Heart left ventricle (tissue), 16 donors: Measurements from ENCODE around the gene TMEM213. TPM values are rescaled to one million over a fixed set of nuclear protein-coding genes. Genes with fewer than 3 reads are reported as not detected.
"Not testable (repeated sequence)": the region's sequence is repeated elsewhere in the genome, so short reads cannot be mapped to it uniquely, and the experiment has no call there.

Experiments
- ATAC-seq, 4 donors: fragments of 200-7000 bp; cut with Tn5 transposase; one replicate each; pipeline ENCODE4 v1.9.1; 2020 to 2022; ENCODE audit warnings: moderate library complexity in 4 of 4, mild to moderate bottlenecking in 3 of 4, moderate number of reproducible peaks in 1 of 4
- DNase-seq, 5 donors: peaks; one replicate each; pipeline ENCODE4 v3.0.0-alpha.2; 2020
- H3K27ac ChIP-seq, 12 donors: fragments of 200-600 bp; sonication (generic) in 4 of 12; one replicate each; pipeline versions ENCODE4 v1.5.0 to v1.8.0; 2016 to 2022; ENCODE audit warnings: mild to moderate bottlenecking in 2 of 12
- H3K27me3 ChIP-seq, 9 donors: fragments of 200-600 bp; sonication (generic) in 2 of 9; one replicate each; pipeline versions ENCODE4 v1.5.1 to v1.8.0; 2016 to 2022; ENCODE audit warnings: mild to moderate bottlenecking in 3 of 9
- H3K36me3 ChIP-seq, 9 donors: fragments of 200-600 bp; sonication (generic) in 2 of 9; one replicate each; pipeline versions ENCODE4 v1.5.0 to v1.8.0; 2018 to 2022; ENCODE audit warnings: mild to moderate bottlenecking in 2 of 9
- H3K4me1 ChIP-seq, 12 donors: fragments of 200-600 bp; sonication (generic) in 4 of 12; one replicate each; pipeline versions ENCODE4 v1.5.0 to v1.8.0; 2016 to 2022; ENCODE audit warnings: mild to moderate bottlenecking in 3 of 12
- H3K4me3 ChIP-seq, 12 donors: fragments of 200-600 bp; sonication (generic) in 4 of 12; one replicate each; pipeline versions ENCODE4 v1.5.0 to v1.8.0; 2017 to 2022; ENCODE audit warnings: mild to moderate bottlenecking in 9 of 12, moderate library complexity in 4 of 12
- H3K9me3 ChIP-seq, 12 donors: fragments of 200-600 bp; sonication (generic) in 4 of 12; one replicate each; pipeline versions ENCODE4 v1.5.0 to v1.8.0; 2016 to 2022; ENCODE audit warnings: mild to moderate bottlenecking in 1 of 12
- CTCF ChIP-seq, 12 donors: fragments of 200-600 bp; sonication (generic) in 4 of 12; IDR thresholded peaks; one replicate each; pipeline versions ENCODE4 v1.5.0 to v1.8.0; 2018 to 2022; ENCODE audit warnings: antibody characterized with exemption in 12 of 12, mild to moderate bottlenecking in 5 of 12
- POLR2A ChIP-seq, 2 donors: fragments of 450-650 bp; IDR thresholded peaks; one replicate each; pipeline ENCODE4 v1.6.1; 2017; ENCODE audit warnings: antibody characterized with exemption in 2 of 2, mild to moderate bottlenecking in 2 of 2, moderate library complexity in 2 of 2
- WGBS, 4 donors: extraction: QIAGEN DNeasy Blood & Tissue Kit in 2 of 4; methylation state at CpG; one replicate each; pipeline versions ENCODE4 v1.1.5 to v1.1.7; 2013 to 2018; 5-methylcytosine and 5-hydroxymethylcytosine counted together
- intact Hi-C, 10 donors: fragments of 100-400 bp; cut with DNase I; formaldehyde crosslinking; loops; one replicate each; pipeline versions ENCODE4 v1.11.1 to v1.14.2; 2022
- polyA plus RNA-seq, 2 donors: library from polyadenylated mRNA; stranded (reverse); fragments of 200-250 nt; gene quantifications; one replicate each; pipeline ENCODE4 v1.2.3, GENCODE V29; 2013
- total RNA-seq, 9 donors: library from RNA; depleted of rRNA in 2 of 9; stranded (reverse); fragments of >200 nt in 2 of 9; fragmentation: NEBNext Ultra II Directional in 3 of 9; extraction: Animal tissue kit (Norgen Biotek cat#: 25700) in 3 of 9; gene quantifications; one replicate each; pipeline versions ENCODE4 v1.1.0 to v1.2.4, GENCODE V29; 2016 to 2023
- donor health status: ischemic (EF 13 %, LVEDD 7.1; RV severe dilation, severe dysfunction).
- donor health status: healthy with polysubstance abuse.
- donor health status: DM: no; HTN: yes; CAD: no.
- donor health status: DM: no; HTN: no; CAD: no.
- donor health status: ischemic (EF 25% LVEDD 6.9; RV normal size, moderate dysfunction).
- donor health status: ischemic (EF 25% LVEDD 5.7; RV mildly dilated, moderate dysfunction).
- donor health status: healthy.
- donor health status: DM: yes; HTN: yes; CAD: no.
- donor health status: ischemic (EF 35%, LVEDD 5.7; RV mildly dilated, moderate dysfunction).
- donor health status: nonischemic (EF 11% LVEDD 7.7; RV severe dilation, severe dysfunction).
- donor health status: DM: yes; HTN: yes; CAD: no.
- donor health status: PGD.
- donor health status: ischemic (EF 29% LVEDD 5.4; RV normal size, mild dysfunction).
- donor health status: nonischemic (EF 23%, LVEDD 6.1; RV moderate dilation, normal function).

The TMEM213 gene
- total and polyA plus RNA-seq, 11 donors: not detected

- 76 to 88% (median 80%) methylated on average over 2 of the region's 2 CpGs for WGBS, 4 donors
- no peaks in the 10 kb centered on the region for H3K4me1 ChIP-seq
- intact Hi-C loops: no loop called here
- no peak overlapping the region for H3K27ac ChIP-seq
- ATAC-seq (no peak), DNase-seq (no peak)
- H3K9me3 ChIP-seq: peaks cover 0 to 4% (median 0%) of the 10 kb centered on the region in 12 donors
- TF ChIP-seq CTCF (IDR thresholded peaks at IDR 0.05) (no peak), POLR2A (IDR thresholded peaks at IDR 0.05) (no peak)
- peaks cover 0 to 6% (median 0%) of the 10 kb centered on the region in 9 donors for H3K27me3 ChIP-seq
- H3K36me3 ChIP-seq: no peaks in the 10 kb centered on the region
- H3K4me3 ChIP-seq: no peak overlapping the region
These were observed 16.8 kb upstream of the TMEM213 start for GRCh38 chr7:138781004-138781403.

- Histone ChIP-seq H3K4me3 (no peak overlapping the region), H3K36me3 (no peaks in the 10 kb centered on the region), H3K4me1 (no peaks in the 10 kb centered on the region), H3K27ac (no peak overlapping the region), H3K27me3 (peaks cover 0 to 17% (median 0%) of the 10 kb centered on the region in 9 donors), H3K9me3 (peaks cover 0 to 5% (median 0%) of the 10 kb centered on the region in 12 donors)
- 41 to 63% (median 55%) methylated on average over 4 of the region's 4 CpGs for WGBS, 4 donors
- ATAC-seq: no peak
- no peak for TF ChIP-seq POLR2A (IDR thresholded peaks at IDR 0.05)
- TF ChIP-seq CTCF (IDR thresholded peaks at IDR 0.05): no peak
- DNase-seq: no peak
- intact Hi-C loops: no loop called here
These were observed 13.1 kb upstream of the TMEM213 start for GRCh38 chr7:138784692-138785091.

- intact Hi-C loops: no loop called here
- DNase-seq: no peak
- TF ChIP-seq CTCF (IDR thresholded peaks at IDR 0.05) (no peak), POLR2A (IDR thresholded peaks at IDR 0.05) (no peak)
- WGBS, 4 donors: 40 to 52% (median 45%) methylated on average over 10 of the region's 10 CpGs
- no peak overlapping the region for H3K4me3 ChIP-seq
- peaks cover 0 to 17% (median 0%) of the 10 kb centered on the region in 9 donors for H3K27me3 ChIP-seq
- peaks cover 0 to 5% (median 0%) of the 10 kb centered on the region in 12 donors for H3K9me3 ChIP-seq
- no peaks in the 10 kb centered on the region for H3K36me3 ChIP-seq
- no peak for ATAC-seq
- H3K4me1 ChIP-seq: no peaks in the 10 kb centered on the region
- no peak overlapping the region for H3K27ac ChIP-seq
These were observed 12.0 kb upstream of the TMEM213 start for GRCh38 chr7:138785587-138786437.

- H3K4me3 ChIP-seq: no peak overlapping the region
- peaks cover 0 to 21% (median 3%) of the 10 kb centered on the region in 9 donors for H3K27me3 ChIP-seq
- no peak overlapping the region for H3K27ac ChIP-seq
- DNase-seq (no peak), ATAC-seq (no peak)
- H3K9me3 ChIP-seq: no peaks in the 10 kb centered on the region
- no peak for TF ChIP-seq CTCF (IDR thresholded peaks at IDR 0.05)
- TF ChIP-seq POLR2A (IDR thresholded peaks at IDR 0.05): no peak
- 87 to 89% (median 89%) methylated on average over 9 of the region's 9 CpGs for WGBS, 4 donors
- no peaks in the 10 kb centered on the region for H3K36me3 ChIP-seq
- intact Hi-C loops: no loop called here
- no peaks in the 10 kb centered on the region for H3K4me1 ChIP-seq
These were observed 1.7 kb upstream of the TMEM213 start for GRCh38 chr7:138796038-138796615.

GRCh38 chr7:138797046-138797445 is 748 bp upstream of the TMEM213 start:
- ATAC-seq: not testable (repeated sequence)

More at GRCh38 chr7:138797046-138797445, 748 bp upstream of the TMEM213 start:
- peaks cover 0 to 21% (median 3%) of the 10 kb centered on the region in 9 donors for H3K27me3 ChIP-seq
- intact Hi-C loops, DNase-seq, H3K4me1 ChIP-seq, H3K27ac ChIP-seq, H3K9me3 ChIP-seq, H3K4me3 ChIP-seq, H3K36me3 ChIP-seq: not testable (repeated sequence)
- WGBS, 4 donors: 48 to 81% (median 68%) methylated on average over 4 of the region's 4 CpGs
